ENCODE measurements around the gene GCFC2. TPM values are rescaled to one million over a fixed set of nuclear protein-coding genes. Genes with fewer than 3 reads are reported as not detected.

The GCFC2 gene
- total and polyA plus RNA-seq, 4 donors, result 10.4 to 28.2 (median 17.2) TPM

GRCh38 chr2:75647771-75648170, 62.9 kb downstream of the GCFC2 start:
- peak overlapping the region in 1 of 3 donors; percentile 86 for H3K4me3 ChIP-seq (ENCODE audit: low read depth in 1 of 3, low read length in 3 of 3)

More at GRCh38 chr2:75647771-75648170, 62.9 kb downstream of the GCFC2 start:
- H3K27me3 ChIP-seq (ENCODE audit: control insufficient read depth in 4 of 4, insufficient read depth in 4 of 4, low read length in 3 of 4), result no peaks in the 10 kb centered on the region
- TF ChIP-seq EGR1 (IDR thresholded peaks at IDR 0.05; ENCODE audit: low read depth in 2 of 2) (no peak), NR2F2 (IDR thresholded peaks at IDR 0.05) (no peak), JUND (IDR thresholded peaks at IDR 0.05) (no peak), REST (IDR thresholded peaks at IDR 0.05) (no peak), ZBTB33 (IDR thresholded peaks at IDR 0.05) (no peak), ATF3 (IDR thresholded peaks at IDR 0.05) (no peak), RXRA (IDR thresholded peaks at IDR 0.05) (no peak), SP1 (IDR thresholded peaks at IDR 0.05) (no peak), HNF4G (IDR thresholded peaks at IDR 0.05) (no peak), HNF4A (conservative IDR thresholded peaks at IDR 0.05) (no peak), MAX (IDR thresholded peaks at IDR 0.05) (no peak), YY1 (IDR thresholded peaks at IDR 0.05) (no peak), TAF1 (conservative IDR thresholded peaks at IDR 0.05) (no peak)
- peak overlapping the region; percentile 90 to 94 for H3K9ac ChIP-seq (ENCODE audit: low read depth in 1 of 2, low read length in 2 of 2)
- 86% methylated on average over 3 of the region's 3 CpGs for WGBS
- peak overlapping the region in 1 of 2 donors; percentile 93 for H3K27ac ChIP-seq (ENCODE audit: low read depth in 1 of 2, low read length in 2 of 2)
- peaks cover 0 to 18% (median 10%) of the 10 kb centered on the region in 4 donors for H3K36me3 ChIP-seq (ENCODE audit: control insufficient read depth in 4 of 4, insufficient read depth in 3 of 4, low read depth in 1 of 4, low read length in 3 of 4)
- peaks cover 0 to 9% (median 7%) of the 10 kb centered on the region in 4 donors for H3K4me1 ChIP-seq (ENCODE audit: control insufficient read depth in 4 of 4, insufficient read depth in 4 of 4, low read length in 3 of 4)
- no peak for DNase-seq (ENCODE audit: low spot score)
- H3K9me3 ChIP-seq (ENCODE audit: control insufficient read depth in 4 of 4, low read length in 3 of 4), result no peaks in the 10 kb centered on the region

Data from liver (tissue), 9 donors.